GM18511 (cell line): ENCODE data around the gene GEMIN5.
"Not testable (repeated sequence)": the region's sequence is repeated elsewhere in the genome, so short reads cannot be mapped to it uniquely, and the experiment has no call there.

Experiments used
- ATAC-seq: cut with Tn5 transposase; IDR thresholded peaks from one replicate; pipeline ENCODE4 v1.9.1; 2021; ENCODE audit warnings: mild to moderate bottlenecking, moderate library complexity; ENCODE audit not compliant: unreplicated experiment

The GEMIN5 gene, protein sequence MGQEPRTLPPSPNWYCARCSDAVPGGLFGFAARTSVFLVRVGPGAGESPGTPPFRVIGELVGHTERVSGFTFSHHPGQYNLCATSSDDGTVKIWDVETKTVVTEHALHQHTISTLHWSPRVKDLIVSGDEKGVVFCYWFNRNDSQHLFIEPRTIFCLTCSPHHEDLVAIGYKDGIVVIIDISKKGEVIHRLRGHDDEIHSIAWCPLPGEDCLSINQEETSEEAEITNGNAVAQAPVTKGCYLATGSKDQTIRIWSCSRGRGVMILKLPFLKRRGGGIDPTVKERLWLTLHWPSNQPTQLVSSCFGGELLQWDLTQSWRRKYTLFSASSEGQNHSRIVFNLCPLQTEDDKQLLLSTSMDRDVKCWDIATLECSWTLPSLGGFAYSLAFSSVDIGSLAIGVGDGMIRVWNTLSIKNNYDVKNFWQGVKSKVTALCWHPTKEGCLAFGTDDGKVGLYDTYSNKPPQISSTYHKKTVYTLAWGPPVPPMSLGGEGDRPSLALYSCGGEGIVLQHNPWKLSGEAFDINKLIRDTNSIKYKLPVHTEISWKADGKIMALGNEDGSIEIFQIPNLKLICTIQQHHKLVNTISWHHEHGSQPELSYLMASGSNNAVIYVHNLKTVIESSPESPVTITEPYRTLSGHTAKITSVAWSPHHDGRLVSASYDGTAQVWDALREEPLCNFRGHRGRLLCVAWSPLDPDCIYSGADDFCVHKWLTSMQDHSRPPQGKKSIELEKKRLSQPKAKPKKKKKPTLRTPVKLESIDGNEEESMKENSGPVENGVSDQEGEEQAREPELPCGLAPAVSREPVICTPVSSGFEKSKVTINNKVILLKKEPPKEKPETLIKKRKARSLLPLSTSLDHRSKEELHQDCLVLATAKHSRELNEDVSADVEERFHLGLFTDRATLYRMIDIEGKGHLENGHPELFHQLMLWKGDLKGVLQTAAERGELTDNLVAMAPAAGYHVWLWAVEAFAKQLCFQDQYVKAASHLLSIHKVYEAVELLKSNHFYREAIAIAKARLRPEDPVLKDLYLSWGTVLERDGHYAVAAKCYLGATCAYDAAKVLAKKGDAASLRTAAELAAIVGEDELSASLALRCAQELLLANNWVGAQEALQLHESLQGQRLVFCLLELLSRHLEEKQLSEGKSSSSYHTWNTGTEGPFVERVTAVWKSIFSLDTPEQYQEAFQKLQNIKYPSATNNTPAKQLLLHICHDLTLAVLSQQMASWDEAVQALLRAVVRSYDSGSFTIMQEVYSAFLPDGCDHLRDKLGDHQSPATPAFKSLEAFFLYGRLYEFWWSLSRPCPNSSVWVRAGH (N-terminal part only)

DNA sequence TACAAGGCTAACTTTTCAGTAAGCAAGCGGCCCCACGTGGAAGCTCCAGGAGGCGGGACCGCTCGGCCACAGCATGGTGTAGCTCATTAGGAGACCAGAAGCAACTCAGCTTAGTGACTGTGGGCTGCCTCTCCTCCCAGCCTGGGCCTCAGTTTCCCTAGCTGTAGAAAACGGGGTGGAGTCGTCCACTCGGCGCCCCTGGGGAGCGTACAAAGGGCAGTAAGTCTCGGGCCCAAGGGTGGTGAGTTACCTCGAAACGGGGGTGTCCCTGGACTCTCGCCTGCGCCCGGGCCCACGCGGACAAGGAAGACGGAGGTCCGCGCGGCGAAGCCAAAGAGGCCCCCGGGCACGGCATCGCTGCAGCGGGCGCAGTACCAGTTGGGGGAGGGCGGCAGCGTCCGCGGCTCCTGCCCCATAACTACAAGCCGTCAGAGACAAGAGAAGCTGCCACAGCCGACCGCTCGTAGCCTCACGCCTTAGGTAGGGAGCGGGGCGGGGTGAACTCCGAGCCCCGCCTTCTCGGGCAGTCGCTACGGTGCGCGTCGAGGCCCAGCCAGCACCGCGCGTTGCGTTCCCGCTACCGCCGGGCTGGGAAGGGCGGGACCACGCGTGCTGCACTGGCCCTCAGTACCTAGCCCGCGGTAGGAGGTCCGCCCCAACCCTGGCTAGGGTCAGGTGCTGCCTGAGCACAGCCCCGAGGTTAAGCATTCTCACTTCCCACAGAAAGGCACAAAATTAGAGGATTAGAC is at the start of gene GEMIN5:
Gene GEMIN5 (minus strand): TSS at position 494 of the 749 bp plus-strand sequence. CDS start 78 bp downstream, at position 416.
- ATAC-seq: peak; percentile 87

DNA sequence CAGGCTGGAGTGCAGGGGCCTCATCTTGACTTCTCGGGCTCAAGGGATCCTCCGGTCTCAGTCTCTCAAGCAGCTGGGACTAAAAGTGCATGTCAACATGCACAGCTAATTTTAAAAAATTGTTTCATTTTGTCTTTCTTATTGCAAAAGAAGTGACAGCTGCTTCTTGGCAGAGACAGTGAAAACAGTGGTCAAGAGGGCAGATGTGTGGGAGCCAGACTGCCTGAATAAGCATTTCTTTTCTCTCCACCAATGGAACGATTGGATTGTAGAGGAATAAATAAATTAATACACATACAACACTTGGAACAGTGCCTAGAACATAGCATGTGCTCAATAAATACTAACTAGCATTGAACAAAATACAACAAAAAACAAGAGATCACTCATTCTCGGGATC is 48.1 kb upstream of the GEMIN5 start:
- ATAC-seq: no peak

DNA sequence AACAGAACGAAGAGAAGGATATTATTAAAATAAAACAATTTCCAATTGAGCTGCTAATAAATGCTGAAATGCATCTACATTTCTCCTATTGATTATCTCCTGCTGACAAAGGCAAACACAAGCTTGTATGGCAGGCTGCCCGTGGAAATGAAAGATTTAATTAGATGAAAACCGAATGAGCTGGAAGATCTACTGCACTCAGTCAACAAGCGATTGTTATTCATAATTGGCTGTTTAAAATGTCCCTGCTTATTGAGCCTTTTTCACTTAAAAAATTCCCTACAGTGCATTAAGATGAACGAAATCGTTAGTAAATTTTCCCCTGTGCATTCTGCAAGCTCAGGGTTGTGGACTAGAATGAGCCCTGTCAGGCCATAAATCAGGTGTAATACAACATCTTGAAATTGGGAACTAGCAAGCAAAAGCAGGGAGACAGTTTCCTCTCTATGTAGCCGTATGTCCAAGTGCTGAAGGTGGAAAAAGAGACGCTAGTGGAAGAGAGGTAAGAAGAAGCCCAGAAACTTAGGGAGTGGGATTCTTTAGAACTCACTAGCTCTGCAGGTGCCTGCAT is 47.0 kb upstream of the GEMIN5 start:
- no peak for ATAC-seq

- not testable (repeated sequence) for ATAC-seq
Observed at GRCh38 chr5:154978294-154978693, 40.3 kb upstream of the GEMIN5 start.

- no peak for ATAC-seq
Observed at GRCh38 chr5:154977409-154977808, 39.4 kb upstream of the GEMIN5 start.

- not testable (repeated sequence) for ATAC-seq
Observed at GRCh38 chr5:154976082-154976481, 38.1 kb upstream of the GEMIN5 start.

DNA sequence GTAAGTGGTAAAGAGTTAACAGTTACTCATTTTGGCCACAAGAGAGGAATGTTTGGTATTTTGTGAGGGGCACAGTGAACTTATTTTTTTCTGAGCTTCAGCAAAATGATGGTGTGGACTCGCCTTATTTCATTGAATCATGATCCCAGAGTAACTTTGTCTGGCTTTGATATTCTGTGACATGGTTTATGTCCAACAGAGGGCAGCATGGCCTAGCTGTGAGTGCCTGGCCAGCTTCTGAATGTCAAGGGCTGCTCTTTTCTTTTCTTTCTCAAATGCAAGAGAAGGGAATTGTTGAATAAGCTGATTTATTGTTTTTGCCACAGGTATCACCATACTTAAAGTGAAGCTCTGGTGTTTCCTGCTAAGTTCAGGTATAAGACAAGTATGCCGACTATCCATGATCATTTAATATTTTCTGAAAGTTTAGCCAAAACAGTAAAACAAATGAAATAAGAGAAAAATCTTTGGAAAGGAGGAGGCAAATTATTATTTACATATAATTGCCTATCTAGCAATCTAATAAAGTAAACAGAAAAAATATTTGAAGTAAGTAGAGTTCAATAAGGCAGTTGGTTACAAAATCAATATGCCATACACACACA is 34.6 kb upstream of the GEMIN5 start:
- no peak for ATAC-seq

- no peak for ATAC-seq
Observed at GRCh38 chr5:154971501-154971900, 33.5 kb upstream of the GEMIN5 start.

- ATAC-seq: no peak
Observed at GRCh38 chr5:154970759-154971158, 32.7 kb upstream of the GEMIN5 start.

DNA sequence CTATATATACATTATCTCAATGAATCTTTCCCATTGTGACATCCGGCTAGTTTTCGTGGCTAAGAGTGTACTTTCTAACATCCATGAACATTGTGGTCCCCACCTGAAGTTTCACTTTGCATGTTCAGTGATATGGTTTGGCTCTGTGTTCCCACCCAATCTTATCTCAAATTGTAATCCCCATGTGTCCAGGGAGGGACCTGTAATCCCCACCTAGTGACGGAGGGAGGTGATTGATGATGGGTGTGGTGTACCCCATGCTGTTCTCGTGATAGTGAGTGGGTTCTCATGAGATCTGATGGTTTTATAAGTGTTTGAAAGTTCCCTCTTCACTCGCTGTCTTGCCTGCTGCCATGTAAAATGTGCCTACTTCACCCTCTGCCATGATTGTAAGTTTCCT is 30.9 kb upstream of the GEMIN5 start:
- ATAC-seq: no peak

GRCh38 chr5:154967421-154968024 is 29.5 kb upstream of the GEMIN5 start:
- ATAC-seq: no peak

- no peak for ATAC-seq
Observed at GRCh38 chr5:154966874-154967273, 28.9 kb upstream of the GEMIN5 start.

GRCh38 chr5:154966081-154966841 is 28.2 kb upstream of the GEMIN5 start:
- ATAC-seq: no peak

- peak; percentile 99 for ATAC-seq
Observed at GRCh38 chr5:154962494-154962893, 24.5 kb upstream of the GEMIN5 start.

GRCh38 chr5:154956712-154957111 is 18.7 kb upstream of the GEMIN5 start:
- no peak for ATAC-seq

DNA sequence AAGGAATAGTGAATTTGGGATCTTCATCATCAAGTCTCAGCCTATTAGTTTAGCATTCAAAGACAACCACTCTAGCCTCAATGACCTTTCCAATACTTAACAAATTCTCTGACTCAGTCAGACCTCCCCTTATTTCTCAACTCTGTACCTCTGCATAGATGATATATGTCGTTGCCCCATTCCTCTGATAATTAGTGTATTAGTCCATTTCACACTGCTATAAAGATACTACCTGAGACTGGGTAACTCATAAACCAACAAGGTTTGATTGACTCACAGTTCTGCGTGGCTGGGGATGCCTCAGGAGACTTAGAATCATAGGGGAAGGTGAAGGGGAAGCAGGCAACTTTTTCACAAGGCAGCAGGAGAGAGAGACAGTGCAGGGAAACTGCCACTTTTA is 11.8 kb upstream of the GEMIN5 start:
- ATAC-seq: no peak

GRCh38 chr5:154948313-154948712 is 10.3 kb upstream of the GEMIN5 start:
- no peak for ATAC-seq

DNA sequence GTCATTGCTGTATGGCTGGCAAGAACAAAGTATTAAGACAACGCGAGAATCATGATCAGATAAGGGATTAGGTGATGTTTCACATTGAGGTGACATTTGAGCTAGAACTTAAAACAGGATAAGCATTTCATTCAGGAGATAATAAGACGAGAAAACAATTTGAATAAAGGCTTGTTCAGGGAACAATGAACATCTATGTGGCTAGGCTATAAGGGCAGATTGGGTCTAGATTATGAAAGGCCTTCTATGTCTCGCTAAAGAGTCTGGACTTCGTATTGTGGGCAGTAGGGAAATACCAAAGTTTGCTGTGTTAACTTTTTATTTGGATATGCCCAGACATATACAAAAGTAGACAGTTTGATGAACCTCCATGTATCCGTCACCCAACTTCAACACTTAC is 9.8 kb upstream of the GEMIN5 start:
- no peak for ATAC-seq
